IPS-NIHi11 (cell line): ENCODE measurements around the gene RAI1.

Experiments used
- DNase-seq: peaks from one replicate; pipeline ENCODE4 v3.0.0; 2012; ENCODE audit warnings: mixed read lengths, low spot score

Gene RAI1

DNA sequence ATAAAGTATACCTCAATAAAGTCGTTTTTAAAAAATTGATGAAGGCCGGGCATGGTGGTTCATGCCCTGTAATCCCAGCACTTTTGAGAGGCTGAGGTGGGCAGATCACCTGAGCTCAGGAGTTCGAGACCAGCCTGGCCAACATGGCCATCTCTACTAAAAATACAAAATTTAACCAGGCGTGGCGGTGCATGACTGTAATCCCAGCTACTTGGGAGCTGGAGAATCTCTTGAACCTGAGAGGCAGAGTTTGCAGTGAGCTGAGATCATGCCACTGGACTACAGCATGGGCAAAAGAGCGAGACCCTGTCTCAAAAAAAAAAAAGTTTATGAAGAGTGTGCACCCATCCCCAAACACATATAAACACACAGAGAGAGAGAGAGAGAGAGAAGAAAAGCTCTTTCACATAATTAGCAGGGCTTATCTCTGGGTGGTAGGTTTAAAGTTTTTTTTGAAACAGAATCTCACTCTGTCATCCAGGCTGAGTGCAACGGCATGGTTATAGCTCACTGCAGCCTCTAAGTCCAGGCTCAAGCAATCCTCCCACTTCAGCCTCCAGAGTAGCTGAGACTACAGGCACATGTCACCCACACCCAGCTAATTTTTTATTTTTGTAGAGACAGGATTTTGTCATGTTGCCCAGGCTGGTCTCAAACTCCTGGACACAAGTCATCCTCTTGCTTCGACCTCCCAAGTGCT is 152.6 kb downstream of the RAI1 start:
- no peak for DNase-seq

DNA sequence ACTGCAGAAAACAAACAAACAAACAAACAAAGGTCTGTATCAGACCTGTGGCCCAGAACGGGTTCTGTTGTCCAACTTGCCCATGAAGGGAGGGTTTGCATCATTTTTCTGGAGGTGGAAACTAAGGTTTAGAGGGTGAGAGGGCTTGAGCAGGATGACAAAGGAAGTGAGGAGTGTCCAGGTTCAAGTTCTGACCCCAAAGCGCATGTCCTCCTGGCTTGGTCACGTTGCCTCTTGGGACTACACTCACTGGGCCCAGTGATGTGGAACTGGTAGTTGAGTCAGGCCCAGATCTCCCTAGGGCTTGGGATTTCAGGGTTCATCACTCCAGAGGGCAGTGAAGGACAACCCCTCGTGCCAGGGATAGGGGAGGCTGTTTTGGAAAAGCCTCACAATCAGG is 153.7 kb downstream of the RAI1 start:
- DNase-seq: no peak

DNA sequence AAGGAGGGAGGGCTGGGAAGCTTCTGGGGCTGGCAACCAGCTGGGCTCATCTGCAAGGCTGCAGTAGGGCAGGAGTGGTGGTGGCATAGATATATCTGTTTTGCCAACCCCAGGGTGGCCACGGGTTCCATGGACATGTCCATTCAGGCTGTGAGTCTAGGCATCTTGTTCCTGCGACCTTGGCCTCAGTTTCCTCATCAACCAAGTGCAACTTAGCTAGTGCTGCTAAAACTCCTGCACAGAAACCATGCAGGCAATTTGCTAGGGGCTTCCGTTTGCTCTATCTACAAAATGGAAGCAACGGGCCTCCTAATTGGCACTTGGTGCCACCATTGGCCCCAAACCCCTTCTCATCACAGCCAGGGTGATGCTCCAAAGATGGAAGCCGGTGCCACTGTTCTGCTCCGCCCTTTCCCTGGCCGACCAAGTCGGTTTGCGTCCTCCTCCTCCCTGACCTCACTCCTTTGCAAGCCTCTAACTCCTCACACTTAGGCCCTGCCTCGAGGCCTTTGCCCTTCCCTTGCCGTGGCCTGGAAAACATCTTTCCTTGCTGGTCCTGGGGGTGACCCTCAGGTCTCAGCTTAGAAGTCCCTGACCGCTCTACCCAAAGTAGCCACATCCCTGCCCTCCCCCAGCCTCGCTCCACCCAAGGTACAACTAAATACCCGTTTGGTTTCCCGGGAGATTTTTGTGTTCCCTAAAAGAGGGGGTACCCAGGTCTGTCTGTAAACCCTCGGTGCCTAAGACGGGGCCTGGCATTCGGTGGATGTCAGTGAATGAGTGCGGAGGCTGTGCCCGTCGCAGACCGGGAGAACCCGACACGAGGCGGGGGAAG is 154.4 kb downstream of the RAI1 start:
- no peak for DNase-seq

DNA sequence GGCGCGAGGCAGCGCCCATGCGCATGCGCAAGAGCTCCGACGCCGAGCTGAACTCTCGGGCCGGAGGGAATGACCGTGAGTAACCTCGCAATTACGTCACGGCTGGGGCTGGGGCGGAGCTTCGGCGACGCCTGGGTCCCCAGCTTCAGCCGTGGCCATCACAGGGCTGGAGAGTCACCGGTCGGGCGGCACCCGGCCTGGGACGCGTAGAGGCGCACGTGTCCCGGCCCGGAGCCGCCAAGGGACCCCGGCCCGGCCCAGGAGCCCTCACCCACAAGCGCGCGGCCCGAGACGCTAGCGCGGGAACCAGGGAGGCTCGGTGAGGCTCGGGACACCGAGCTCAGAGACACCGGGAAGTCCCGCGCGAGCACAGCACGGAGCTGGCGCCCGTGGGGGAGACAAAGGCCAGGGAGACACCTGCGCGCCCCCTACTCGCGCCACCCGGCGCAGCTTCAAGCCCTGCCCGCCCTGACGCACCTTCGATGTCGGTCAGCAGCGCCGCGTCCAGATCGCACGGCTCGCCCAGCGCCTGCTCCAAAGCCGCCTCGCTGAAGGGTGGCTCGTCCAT is 155.1 kb downstream of the RAI1 start:
- DNase-seq: peak; percentile 93

DNA sequence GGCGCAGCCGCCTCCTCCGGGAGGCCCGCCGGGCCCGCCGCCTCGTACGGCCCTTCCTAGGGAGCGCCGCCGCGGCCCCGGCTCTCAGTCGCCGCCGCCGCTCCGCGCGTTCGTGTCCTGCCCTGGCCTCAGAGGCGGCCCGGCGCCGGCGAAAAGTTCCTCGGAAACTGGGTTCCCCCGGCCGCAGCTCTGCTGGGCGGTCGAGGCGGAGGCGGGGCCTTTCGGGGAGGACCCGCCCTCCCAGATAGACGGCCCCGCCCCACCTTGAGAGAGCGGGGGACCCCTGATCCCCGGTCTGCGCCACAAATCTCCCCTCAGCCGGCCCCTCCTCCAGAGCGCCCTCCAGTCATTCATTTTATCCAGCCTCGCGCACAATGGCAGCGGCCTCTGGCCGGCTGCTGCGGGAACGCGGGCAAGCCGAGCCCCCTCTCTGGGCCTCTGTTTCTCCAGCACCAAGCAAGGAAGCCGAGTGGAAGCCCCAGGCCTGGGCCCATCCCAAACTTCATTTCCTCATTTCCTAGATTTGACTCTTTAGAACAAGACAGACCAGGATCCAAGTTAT is 155.6 kb downstream of the RAI1 start, which contains the start of gene SREBF1:
Gene SREBF1 (minus strand): TSS at position 169 of the 562 bp plus-strand sequence. CDS start 169 bp downstream, outside the sequence.
- DNase-seq: peak; percentile 83

DNA sequence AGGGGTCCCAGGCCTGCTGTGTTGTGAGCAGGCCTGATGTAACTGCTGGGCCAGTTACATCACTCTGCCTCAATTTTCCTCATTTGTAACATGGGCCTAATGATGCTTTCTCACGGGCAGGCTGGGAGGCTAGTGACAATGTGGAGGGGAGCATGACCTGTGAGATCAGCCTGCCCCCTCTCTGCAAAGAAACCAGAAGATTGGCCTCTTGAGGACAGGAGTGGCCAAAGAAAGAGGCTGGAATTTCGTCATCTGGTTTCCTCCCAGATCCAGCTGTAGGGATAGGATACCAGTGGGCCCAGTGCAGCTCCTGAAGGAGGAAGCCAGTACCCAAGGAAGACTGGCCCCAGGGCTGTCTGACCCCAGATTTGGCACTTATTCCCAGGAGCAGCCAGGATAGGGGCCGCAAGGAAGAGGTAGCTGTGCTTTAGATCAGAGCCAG is 156.1 kb downstream of the RAI1 start:
- no peak for DNase-seq

DNA sequence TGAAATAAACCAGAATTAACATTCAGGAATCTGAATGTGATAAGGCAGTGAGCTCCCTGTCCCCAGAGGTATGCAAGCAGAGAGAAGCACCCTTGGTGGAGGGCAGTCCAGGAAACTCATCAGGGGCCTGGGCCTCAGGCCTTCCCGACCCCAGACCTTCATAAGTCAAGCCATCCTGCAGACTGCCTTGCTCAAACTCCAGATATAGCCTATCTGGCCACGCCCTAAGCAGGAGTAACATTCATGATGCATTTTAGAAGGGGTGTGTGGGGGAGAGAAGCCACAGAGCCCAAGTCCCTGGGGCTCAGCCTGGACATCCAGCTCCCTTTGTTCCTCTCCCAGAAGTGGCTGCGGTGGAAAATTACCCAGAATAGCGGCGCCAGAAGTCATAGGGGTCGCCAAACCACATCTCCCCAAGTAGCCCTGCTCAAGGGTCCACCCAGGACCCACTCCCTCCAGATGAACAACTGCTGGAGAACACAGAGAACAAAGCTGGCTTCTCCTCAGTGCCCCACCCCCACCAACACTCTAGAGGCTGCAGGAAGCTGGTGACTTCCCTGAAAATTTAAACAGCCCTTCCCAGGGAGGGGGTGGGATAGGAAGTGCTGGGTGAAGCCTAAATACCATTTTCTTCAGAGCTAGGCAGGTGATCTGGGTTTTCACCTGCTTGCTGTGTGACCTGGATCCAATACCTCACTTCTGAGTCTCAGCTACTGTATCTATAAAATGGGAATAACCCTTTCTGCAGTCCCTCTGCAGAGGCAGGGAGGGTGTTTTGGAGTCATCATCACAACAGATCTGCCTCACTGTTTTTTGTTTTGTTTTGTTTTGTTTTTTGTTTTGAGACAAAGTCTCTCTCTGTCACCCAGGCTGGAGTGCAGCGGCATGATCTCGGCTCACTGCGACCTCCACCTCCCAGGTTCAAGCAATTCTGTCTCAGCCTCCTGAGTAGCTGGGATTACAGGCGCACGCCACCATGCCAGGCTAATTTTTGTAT is 157.0 kb downstream of the RAI1 start:
- DNase-seq: no peak

DNA sequence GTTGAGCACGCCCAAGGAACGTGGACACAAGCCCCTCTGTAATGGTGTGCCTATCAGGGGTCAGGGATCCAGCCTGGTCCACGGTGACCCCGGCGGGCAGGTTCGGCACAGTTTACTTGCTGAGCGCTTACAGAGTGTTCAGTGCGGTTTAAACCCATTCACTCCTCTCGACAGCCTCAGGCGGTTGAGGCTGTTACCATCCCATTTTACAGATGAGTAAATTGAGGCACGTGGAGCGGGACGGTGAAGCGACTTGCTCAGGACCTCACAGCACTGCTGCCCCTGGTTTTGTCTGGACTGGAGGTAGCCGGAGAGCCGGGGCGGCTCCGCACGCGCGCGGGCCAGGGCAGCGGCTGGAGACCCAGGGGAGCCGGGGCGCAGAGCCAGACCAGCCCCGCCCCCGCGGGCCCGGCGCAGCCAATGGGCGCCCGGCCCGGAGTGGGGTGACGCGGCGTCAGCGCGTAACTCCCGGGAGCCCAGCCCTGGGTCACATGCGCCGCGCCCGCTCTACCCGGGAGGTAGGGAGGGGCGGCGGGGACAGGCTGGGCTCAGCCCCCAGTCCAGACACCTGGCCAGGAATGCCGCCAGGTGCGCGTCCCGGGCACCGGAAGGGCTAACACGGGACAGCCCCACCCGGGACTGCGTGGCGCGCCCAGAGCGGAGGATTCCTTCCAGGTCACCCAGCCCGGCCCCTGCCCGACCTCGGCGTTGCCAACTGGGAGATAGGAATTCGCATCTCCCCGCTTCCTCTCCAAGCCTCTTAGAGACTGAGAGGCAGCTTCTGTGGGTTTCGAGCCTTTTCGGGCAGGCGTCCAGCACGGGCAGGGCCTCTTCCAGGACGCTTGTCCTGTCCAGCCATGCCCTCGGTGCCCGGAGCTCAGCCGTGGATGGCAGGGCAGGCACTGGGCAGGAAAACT is 158.8 kb downstream of the RAI1 start:
- DNase-seq: peak; percentile 95

DNA sequence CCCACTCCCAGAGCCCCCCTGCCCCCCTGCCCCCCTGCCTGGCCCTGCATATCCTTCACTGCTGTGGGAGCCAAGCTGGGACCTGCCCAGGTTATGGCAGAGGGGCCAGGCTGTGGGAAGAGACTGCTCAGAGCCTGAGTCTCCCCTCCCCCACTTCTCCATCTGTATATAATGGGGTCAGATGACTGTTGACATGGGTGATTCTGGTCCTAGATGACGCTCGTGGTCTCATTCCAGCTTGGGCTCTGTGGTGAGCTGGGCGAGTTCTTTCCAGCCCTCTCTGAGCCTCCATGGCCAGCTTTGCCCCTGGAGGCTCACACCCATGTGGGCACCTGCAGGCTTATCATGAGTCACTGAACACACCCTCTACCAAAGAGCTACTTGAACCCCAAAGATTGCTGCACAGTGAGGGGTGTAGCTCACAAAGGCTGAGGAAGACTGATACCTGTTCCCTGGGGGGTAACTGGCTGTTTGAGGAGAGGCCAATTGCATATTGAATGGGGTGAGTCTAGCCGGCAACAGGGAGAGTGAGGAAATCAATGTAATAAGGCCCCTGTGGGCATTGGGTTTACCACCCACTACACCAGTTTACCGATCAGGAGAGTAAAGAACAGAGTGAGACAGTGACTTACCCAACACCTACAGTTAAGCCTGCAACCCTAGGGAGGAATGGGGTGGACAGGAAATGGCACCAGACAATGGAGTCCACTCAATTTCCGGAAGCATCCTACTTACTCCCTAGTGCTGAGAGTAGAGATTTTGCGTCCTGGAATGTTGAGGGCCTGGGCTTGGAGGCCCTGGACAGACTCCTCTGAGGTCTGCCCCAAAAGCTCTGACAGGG is 159.7 kb downstream of the RAI1 start:
- no peak for DNase-seq

DNA sequence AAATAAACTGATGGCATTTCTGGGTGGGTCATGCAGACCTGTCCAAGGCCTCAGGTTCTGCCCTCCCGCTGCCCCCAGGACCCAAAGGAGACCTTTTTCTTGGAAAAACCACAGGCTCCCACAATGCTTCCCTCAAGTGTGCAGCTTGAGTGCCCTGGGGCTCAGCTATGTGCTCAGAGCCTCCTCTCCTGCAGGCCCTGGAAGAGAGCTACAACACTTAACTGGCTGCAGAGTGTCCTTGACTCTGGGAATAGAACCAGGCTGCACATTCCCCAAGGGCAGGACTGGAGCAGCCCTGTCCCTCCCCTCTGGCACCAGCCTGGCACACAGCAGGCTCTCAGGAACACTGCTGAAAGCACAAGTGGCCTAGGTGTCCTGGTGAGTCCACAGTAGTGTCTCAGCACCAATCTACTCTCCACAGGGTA is 160.4 kb downstream of the RAI1 start:
- no peak for DNase-seq

DNA sequence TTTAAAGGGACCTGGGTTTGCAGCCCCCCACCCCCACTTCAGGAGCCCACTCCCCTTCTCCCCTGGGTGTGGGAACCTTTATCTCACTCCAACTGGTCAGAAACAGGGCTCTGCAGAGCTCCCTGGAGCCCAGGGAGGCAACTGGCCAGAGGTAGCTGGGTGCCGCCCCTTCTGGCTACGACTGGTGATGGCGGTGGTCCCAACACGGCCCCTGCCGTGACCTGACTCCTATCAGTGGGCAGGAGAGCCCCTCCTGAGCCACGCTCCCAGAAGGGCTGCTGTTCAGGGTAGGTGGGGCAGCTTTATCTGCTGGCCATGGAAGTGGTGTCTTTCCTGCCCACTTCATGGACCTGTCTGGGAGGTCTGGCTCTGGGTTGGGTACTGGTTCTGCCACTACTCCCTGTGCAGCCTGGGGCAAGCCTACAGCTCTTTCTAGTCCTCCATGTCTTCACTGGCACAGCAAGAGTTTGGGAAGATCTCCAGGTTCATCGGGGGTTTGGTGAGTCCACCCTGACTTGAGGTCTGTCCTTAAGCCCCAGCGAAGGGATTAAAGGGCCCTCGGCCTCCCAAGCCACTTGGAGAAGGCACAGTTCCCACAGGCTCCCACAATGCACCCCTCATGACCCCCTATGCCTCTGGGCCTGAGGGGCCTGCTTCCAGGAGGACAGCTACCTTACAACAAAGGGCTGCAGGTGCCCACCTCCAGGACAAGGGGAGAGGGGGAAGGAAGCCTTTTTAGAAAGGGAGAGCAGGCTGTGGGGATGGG is 161.0 kb downstream of the RAI1 start:
- DNase-seq: no peak

DNA sequence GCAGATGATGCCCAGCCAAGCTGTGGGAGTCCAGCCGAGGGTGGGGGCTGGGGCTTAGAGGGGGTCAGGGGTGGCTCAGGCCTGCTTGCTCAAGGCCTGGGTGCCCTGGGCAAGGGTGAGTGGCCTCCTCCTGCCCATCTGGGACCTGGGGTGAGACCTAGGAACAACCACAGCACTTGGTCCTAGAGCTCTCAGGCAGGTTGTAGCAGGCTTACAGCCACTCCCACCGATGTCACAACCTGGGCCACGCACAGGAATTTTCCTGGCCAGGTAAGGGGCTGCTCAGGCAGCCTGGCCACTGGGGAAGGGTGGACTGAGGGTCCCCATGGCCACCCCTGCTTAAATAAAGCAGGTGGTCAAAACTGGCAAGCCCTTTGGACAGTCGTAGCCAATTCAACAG is 161.8 kb downstream of the RAI1 start:
- no peak for DNase-seq

DNA sequence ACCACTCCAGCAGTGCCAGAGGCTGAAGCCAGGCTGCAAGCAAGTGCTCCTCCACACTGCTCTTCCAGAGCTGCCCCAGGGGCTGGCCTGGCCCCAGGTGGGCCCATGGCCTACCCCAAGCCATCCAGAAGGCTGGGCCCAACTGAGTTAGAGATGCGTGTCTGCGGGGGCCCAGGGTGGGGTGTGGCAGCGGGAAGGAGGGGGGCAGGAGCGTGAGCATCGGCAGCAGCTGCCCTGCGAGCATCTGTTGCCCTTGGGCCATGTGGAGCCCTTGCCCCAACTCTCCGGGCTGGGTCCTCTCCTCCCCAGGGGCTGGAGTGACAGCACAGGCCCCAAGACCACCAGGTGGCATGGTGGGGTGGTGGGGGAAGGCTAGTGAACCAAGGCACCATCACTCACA is 162.8 kb downstream of the RAI1 start:
- DNase-seq: no peak

DNA sequence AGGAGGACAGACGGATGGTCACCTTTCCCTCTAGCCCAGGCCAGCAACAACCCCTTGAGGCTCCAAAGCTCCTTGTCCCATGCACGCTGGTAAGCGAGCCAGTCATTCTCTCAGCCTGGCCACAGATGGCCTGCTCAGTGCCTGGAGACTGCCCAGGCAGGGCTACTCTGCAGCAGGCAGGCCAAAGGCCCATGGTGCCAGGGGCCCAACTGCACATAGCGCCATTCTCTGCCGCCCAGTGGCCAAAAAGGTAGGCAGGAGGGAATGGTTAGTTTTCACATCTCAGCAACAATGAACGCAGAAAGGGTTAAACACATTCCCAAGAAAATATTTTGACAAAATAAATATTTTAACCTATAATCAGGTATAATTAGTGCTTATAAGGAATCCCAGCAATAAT is 163.2 kb downstream of the RAI1 start:
- DNase-seq: no peak

DNA sequence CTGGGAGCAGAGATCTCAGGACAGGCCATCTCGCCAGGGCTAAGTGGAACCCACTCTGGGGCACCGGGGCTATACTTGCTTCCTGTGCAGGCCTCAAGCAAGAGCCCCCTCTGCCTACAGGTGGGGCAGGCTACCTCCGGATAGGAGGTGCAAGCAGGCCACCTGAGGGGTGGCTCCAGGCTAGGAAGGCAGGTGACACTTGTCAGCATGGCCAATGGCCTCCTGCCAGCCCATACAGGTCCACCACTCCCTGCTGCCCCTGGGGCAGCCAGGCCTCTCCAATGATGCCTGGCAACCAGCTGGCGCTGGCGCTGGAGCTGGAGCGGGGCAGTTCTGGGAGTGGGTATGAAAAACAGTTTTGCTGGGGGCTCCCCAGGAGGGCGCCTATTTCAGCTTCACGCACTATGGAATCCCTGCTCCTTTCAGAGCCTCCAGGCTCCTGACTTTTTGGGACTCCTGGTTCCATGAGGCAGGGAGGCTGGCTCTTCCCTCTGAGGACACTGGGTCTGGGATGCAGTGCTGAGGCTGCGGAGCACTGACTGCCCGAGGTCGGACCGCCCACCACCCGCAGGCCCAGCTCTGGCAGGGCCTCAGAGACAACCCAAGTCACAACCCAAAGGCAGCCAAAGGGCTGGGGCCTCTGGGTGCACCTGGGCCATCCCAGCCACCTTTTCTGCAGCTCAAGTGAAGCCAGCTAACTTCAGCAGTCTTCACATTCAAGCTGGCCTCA is 164.0 kb downstream of the RAI1 start:
- DNase-seq: no peak

DNA sequence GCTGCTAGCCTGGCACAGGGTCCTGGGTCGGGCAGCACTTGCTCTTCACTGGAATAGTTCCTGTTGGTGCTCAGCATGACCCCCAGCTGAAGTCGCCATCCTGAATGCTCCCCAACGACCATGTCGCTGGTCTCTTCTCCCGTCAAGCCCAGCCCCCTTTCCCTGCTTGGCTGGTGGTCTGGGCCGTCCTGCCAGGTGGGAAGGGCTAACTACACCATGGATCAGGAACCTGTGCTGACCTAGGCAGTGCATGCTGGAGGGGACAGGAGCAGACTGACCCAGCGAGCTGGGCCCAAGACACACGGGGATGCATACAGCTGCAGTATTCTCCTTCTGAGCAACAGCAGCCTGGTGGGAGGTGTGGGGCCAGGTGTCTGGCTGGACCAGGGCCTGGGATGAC is 164.7 kb downstream of the RAI1 start:
- no peak for DNase-seq

DNA sequence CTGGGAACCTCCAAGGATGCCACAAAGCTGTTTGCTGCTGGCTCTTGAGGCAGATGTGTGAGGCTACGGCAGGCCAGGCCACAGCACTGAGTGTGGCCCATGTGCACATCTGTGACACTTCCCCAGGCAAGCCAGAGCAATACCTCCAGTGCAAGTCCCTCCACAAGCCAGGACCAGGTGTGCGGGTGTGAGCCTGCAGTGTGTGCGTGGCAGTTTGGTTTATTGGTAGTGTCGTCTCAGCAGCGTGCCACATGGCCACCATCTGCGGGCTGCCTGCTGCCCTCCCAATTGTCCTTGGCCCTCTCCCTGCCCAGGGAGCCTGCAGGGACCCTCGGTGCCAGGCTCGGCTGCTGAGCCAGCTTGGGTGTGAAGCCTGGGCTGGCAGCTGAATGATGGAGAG is 165.4 kb downstream of the RAI1 start:
- no peak for DNase-seq

DNA sequence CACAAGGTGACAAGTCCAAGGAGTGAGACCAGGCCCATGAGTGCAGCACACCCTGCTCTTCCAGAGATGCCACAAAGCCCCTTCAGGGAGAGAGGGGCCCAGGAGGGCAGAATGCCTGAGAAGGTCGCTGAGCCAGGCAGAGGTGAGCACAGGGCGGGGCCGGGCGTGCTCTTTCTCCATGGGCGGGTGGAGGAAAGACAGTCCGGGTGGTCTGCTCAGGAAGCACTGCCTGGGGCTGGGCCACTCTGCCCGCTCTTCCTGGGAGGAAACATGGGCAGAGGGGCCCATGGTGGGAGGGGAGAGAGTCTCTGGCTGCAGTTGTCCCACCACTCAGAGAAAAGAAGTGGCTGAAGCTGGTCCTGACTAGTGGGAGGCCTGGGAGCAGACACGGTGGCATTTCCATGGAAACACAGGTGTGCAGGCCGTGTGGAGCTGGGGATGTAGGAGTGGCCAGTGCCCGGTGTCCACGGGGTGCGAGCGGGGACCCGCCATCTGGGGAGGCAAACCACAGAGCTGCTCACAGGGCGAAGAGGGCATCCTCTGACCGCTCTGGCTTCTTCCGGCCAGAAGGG is 165.9 kb downstream of the RAI1 start:
- DNase-seq: no peak
